Stimulated activated CD4-positive, alpha-beta T cell treated with anti-CD3 and anti-CD28 coated beads, Interleukin-2, amount 100 ng/mL, for 24 hours (primary cell): Measurements from ENCODE around the gene GRIK4.

Source experiments
- DNase-seq, 2 donors: peaks; one replicate each; pipeline ENCODE4 v3.0.0-alpha.2; 2020

The GRIK4 gene

DNA sequence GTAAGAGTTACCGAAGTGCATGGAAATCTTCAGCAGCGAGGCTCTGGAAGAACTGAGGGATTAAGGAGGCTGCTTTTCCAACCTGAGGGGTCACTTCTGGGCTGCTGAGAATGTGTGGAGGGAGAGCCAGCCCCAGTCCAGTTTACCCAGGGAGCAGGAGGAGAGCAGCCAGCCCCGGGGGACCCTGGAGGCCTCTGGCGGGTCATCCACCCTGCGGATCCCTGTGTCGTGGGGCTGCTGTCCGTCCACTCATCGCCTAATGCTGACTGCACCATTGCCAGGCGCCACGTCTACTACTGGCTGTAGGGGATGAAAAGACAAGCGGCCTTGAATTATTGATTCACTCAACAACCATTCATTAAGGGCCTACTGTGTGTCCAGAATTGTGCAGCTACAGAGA, 283.6 kb downstream of the GRIK4 start:
- DNase-seq = no peak

DNA sequence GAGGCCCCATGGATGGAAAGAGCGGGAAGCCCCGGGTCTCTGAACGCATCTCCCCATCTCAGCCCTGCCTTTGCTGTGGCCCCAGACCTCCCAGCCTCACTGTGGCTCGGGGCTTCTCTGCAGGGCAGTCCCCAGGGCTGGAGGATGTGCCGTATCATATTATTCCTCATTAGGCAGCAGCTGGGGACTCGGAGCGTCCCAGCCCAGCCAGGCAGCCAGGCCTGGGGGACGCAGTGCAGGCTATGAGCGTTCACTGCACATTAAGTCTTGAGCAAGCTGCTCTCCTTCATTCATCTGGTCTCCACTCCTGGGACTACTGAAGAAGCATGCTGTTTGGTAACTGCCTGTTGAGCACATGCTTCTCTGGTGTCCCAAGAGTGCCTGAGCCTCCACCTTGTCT, 285.6 kb downstream of the GRIK4 start:
- DNase-seq = no peak

DNA sequence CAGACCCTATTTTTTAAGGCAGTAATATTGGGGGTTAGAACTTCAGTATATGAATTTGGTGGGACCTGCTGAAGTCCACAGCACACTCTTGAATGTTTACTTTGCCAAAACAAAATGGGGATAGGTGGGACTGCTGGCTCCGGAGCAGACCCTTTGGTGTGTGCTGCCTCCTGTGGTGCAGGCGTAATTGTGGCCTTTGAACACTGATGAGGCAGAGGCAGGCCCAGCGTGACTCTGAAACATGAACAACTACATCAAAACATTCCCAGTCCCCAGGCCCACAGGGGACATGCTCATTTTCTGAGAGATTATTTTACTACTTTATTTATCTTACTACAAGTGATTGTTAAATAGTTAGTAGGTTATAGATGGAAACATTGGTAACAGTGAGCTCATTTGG, 287.3 kb downstream of the GRIK4 start:
- no peak for DNase-seq

GRCh38 chr11:120800206-120800605, 288.7 kb downstream of the GRIK4 start:
- no peak for DNase-seq

GRCh38 chr11:120801801-120802689, 290.5 kb downstream of the GRIK4 start:
- DNase-seq = peak; percentile 64 to 67

DNA sequence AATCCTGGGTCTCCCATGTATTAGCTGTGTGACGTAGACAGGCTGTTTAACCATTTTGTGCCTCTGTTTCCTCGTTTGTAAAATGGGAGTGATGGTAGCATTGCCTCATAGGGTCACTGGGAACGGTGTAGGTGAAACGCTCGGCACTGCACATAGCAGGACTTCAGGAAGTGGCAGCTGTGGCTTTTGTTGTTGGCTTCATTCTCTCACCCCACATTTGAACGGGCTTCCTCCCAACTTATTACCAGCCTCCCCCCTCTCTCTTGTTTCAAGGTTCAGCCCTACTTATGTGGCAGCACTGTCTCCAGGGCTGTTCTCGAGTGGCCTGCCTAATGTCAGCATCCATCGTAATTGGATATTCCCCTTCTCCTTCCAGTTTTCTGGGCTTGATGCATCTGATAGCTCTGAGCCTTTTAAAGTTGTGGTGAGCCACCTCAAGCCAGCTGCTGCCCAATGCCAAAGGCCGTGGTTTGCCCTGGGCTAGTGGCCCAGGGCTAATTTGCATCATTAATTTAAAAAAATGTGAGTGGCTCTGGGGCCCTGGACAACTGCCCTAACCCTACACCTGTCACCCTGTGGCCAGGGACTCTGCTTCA, 294.5 kb downstream of the GRIK4 start:
- no peak for DNase-seq

DNA sequence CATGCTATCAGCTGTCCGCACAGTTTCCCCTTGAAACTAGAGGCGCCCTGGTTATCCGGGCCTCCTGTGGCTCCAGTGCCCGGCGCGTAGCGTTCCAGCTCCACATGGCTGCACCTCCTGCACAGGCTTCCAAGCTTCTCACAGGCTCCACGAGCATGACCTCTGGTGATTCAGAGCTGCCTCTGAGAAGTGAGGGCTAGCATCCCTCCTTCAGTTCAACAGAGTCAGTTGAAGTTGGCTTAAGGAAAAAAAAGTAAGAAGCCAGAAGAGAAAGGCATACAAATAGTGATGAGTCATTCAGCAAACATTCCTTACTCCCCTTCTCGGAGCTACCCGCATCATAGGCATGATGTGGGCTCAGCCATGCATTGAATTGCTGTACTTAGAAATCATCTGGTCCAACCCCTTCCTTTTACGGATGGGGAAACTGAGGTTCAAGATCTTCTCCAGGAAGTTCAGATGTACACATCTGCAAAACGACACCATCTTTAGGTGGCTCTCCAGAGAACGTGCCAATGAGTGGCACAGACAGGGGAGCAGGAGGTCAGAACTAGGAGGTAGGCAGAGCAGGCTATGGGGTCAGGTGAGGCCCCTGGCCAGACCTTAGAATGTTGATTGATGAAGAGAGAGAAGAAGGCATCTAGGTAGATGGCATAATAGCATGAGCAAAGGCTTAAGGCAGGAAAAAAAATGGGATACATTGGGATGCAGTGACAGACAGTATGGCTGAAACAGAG, 296.0 kb downstream of the GRIK4 start:
- no peak for DNase-seq

DNA sequence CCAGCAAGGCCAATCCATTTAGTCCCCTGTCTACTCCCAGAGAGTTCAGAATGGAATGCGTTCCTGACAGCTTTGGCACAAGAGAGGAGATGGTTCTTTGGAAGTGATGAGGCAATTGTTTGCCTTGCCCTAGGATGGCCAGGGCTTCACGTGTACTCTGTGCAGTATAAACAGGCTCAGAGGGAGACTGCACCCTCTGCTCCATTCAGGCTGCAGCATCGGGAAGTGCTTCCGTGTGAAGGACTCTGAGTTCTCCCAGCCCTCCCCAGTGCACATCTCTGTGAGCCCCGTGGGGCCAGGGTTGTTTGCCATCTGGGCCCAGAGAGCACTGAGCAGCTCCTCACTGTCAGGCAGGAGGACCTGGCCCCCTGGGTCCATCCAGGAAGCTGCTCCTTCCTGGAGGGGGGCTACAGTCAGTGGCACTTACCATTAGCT, 297.1 kb downstream of the GRIK4 start:
- no peak for DNase-seq

DNA sequence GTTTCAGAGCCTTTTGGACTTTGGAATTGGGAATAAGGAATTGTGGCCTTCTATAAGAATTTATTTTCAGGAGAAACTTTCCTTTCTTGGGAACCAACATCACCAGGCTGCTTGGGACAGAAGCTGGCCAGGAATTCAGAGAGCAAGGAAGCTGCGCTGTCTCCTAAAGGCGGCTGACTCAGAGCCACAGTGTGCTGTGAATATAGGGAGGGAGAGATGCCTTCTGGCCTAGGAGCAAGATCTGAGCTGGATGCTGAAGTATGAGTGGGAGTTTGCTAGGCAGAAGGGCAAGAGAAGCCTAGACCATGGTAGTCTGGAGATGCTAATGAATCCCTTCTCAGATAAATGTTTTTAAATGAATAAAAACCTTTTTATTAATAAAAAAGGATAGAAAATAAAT, 298.7 kb downstream of the GRIK4 start:
- DNase-seq = no peak

- no peak for DNase-seq
Measured at GRCh38 chr11:120811199-120811598, 299.7 kb downstream of the GRIK4 start.

DNA sequence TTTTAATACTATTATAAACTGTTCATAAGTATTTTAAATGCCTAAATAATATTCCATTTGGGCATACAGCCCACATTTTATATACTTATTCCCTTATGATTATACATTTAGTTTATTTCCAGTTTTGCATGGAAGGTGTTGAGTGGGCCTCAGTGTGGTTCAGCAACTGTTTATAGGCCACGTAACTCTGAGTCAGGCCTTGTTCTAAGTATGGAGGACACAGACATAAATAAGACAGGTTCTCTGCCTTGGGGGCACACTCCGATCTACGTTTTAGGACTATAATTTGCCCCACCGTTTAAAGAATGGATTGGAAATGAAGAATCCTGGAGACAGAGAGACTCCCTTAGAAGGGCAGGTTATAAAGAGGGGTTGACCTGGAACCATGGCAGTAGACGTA, 300.2 kb downstream of the GRIK4 start:
- no peak for DNase-seq

DNA sequence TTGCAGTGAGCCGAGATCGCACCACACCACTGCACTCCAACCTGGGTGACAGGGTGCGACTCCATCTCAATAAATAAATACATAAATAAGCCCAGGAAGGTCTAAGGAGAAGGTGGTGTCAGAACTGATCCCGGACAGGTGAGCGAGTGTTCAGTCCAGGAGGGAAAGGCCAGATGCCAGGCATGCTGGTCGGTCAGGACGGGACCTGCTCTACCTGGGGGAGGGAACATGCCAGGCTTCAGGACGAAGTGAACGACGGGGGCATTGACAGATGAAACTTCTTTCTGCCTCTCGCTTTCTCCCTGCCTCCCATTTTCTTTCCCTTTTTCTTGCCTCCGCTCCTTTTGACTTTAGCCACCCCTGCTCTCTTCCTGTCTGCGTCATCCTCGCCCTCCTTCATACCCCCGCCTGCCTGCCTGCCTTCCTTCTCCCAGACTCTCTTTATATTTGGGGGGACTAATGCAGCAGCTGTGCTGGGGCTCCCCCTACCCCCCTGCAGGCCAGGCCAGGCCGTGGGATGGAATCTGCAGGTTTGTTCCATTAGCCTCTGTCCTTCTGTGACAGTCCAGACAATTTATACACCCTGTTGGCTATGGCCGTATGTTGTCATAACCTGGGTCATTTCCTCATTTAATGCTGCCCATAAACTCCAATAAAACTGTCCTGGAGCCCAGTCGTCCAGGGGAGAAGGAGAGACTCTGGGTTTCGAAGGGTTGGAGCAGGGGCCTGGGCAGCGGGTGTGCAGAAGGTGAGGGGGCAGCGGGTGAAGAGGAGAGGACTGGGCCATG, 303.2 kb downstream of the GRIK4 start:
- no peak for DNase-seq

DNA sequence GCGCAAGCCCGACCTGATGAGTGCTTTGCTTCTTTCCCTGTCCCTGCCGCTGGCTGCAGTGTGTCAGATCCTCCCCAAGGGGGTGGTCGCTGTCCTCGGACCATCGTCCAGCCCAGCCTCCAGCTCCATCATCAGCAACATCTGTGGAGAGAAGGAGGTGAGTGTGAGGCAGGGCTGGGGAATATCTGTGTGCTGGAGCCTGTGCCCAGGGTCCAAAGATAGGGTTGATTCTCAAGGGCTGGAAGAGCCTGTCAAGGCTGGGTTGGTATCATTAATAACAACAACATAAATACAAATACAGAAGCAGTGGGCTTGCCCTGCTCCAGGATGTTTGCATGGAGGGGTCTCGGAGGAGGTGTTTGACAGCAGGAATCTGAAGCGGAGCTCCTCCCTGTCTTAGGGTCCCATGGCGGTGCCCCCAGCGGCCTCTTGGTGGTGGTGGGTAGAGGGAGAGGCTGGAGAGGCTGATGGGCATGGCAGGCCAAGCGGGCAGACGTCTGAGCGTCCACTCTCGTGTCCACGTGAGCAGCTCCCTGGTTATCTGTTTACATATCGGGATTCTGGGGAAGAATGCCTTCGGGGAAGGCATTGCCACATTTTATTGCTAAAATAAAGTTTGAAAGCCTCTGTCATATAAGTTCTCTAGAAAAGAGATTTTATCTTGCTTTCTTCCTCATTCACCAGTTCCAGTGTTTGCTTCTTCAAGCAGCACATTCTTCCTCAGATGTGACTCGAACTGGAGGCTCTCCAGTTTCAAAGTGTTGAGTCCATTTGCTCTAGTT, 304.0 kb downstream of the GRIK4 start:
- DNase-seq = no peak

- DNase-seq = no peak
Measured at GRCh38 chr11:120816176-120816575, 304.6 kb downstream of the GRIK4 start.

DNA sequence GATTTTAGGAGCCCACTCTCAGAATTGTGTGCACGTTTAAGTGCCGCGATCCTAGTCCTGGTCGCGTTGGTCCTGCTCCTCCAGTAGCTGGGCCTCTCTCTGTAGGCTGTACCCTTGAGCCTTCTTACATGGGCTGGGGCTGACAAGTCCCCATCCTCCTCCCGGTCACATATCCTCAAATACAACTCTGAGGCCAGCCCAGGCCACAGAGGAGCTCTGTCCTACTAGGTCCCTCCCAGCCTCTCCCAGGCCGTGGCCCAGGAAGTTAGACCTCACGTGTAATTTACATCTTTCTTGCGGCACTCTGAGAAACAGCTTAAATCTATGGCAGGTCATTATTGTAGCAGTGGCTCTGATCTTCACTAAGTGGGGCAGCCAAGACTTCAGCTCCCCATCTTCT, 305.2 kb downstream of the GRIK4 start:
- DNase-seq = no peak

GRCh38 chr11:120817158-120817557, 305.6 kb downstream of the GRIK4 start:
- DNase-seq = no peak

- no peak for DNase-seq
Measured at GRCh38 chr11:120818097-120818496, 306.5 kb downstream of the GRIK4 start.

DNA sequence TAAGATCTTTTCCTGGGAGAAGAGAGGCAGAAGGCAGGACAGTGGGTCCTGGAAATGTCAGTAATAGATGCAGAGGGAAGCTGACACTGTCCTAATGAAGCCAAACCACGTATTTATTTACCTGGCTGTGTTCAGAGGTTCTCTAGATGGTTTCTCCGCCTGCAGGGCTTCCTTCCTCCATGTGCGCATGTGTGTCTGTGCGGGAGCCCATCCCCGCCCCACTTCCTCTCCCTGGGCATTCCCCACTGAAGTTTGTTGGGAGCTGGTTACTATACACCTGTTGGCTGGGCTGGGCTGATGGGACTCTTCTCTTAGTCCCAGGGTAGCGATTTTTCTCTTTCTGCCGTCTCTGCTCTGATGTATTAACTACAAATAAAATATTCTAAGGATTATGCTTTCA, 307.5 kb downstream of the GRIK4 start:
- DNase-seq = no peak

- no peak for DNase-seq
Measured at GRCh38 chr11:120819437-120820365, 308.2 kb downstream of the GRIK4 start.

DNA sequence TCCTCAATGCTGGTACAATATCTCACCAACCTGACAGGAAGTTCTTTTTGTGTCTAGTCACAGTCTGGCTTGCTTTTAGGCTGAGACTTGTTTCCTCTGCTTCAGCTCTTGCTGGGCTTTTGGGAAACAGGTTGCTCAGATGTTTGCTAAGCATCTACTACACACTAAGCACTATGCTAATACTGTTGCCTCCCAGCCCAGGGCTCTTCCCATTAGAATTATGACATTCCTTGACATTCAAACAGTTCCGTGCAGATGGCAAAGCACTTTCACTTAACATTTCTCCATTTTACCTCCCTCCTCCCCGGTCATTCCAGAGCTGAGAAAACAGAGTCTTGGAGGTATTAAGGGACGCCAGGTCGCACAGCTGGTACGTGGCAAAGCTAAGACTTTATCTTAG, 311.6 kb downstream of the GRIK4 start:
- DNase-seq = no peak

DNA sequence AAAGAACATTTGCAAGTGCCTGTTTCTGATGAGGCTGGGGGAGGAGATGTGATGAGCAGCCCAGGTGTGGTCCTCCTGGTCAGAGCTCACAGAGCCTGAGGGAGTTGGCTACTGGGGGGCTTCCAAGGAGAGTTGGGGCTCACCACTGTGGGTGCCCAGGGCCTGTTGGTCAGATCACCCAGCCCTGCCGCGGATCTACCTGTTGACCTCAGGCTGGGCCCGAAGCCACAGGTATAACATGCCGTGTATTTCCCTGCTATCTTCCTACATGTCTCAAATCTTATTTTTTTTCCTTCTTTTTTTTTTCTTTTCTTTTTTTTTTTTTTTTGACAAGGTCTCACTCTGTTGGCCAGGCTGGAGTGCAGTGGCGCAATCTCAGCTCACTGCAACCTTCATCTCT, 312.7 kb downstream of the GRIK4 start:
- no peak for DNase-seq
